Heart left ventricle (tissue), 16 donors: ENCODE data around the gene ITPRID1. TPM values are rescaled to one million over a fixed set of nuclear protein-coding genes. Genes with fewer than 3 reads are reported as not detected.

Experiments
- ATAC-seq, 4 donors: fragments of 200-7000 bp; cut with Tn5 transposase; one replicate each; pipeline ENCODE4 v1.9.1; 2020 to 2022; ENCODE audit warnings: moderate library complexity in 4 of 4, mild to moderate bottlenecking in 3 of 4, moderate number of reproducible peaks in 1 of 4
- DNase-seq, 5 donors: peaks; one replicate each; pipeline ENCODE4 v3.0.0-alpha.2; 2020
- H3K27ac ChIP-seq, 12 donors: fragments of 200-600 bp; sonication (generic) in 4 of 12; one replicate each; pipeline versions ENCODE4 v1.5.0 to v1.8.0; 2016 to 2022; ENCODE audit warnings: mild to moderate bottlenecking in 2 of 12
- H3K27me3 ChIP-seq, 9 donors: fragments of 200-600 bp; sonication (generic) in 2 of 9; one replicate each; pipeline versions ENCODE4 v1.5.1 to v1.8.0; 2016 to 2022; ENCODE audit warnings: mild to moderate bottlenecking in 3 of 9
- H3K36me3 ChIP-seq, 9 donors: fragments of 200-600 bp; sonication (generic) in 2 of 9; one replicate each; pipeline versions ENCODE4 v1.5.0 to v1.8.0; 2018 to 2022; ENCODE audit warnings: mild to moderate bottlenecking in 2 of 9
- H3K4me1 ChIP-seq, 12 donors: fragments of 200-600 bp; sonication (generic) in 4 of 12; one replicate each; pipeline versions ENCODE4 v1.5.0 to v1.8.0; 2016 to 2022; ENCODE audit warnings: mild to moderate bottlenecking in 3 of 12
- H3K4me3 ChIP-seq, 12 donors: fragments of 200-600 bp; sonication (generic) in 4 of 12; one replicate each; pipeline versions ENCODE4 v1.5.0 to v1.8.0; 2017 to 2022; ENCODE audit warnings: mild to moderate bottlenecking in 9 of 12, moderate library complexity in 4 of 12
- H3K9me3 ChIP-seq, 12 donors: fragments of 200-600 bp; sonication (generic) in 4 of 12; one replicate each; pipeline versions ENCODE4 v1.5.0 to v1.8.0; 2016 to 2022; ENCODE audit warnings: mild to moderate bottlenecking in 1 of 12
- POLR2A ChIP-seq, 2 donors: fragments of 450-650 bp; IDR thresholded peaks; one replicate each; pipeline ENCODE4 v1.6.1; 2017; ENCODE audit warnings: antibody characterized with exemption in 2 of 2, mild to moderate bottlenecking in 2 of 2, moderate library complexity in 2 of 2
- WGBS, 4 donors: extraction: QIAGEN DNeasy Blood & Tissue Kit in 2 of 4; methylation state at CpG; one replicate each; pipeline versions ENCODE4 v1.1.5 to v1.1.7; 2013 to 2018; 5-methylcytosine and 5-hydroxymethylcytosine counted together
- intact Hi-C, 10 donors: fragments of 100-400 bp; cut with DNase I; formaldehyde crosslinking; loops; one replicate each; pipeline versions ENCODE4 v1.11.1 to v1.14.2; 2022
- polyA plus RNA-seq, 2 donors: library from polyadenylated mRNA; stranded (reverse); fragments of 200-250 nt; gene quantifications; one replicate each; pipeline ENCODE4 v1.2.3, GENCODE V29; 2013
- total RNA-seq, 9 donors: library from RNA; depleted of rRNA in 2 of 9; stranded (reverse); fragments of >200 nt in 2 of 9; fragmentation: NEBNext Ultra II Directional in 3 of 9; extraction: Animal tissue kit (Norgen Biotek cat#: 25700) in 3 of 9; gene quantifications; one replicate each; pipeline versions ENCODE4 v1.1.0 to v1.2.4, GENCODE V29; 2016 to 2023
- TF ChIP-seq, protein P1 (sequence below), 12 donors: fragments of 200-600 bp; sonication (generic) in 4 of 12; IDR thresholded peaks; one replicate each; pipeline versions ENCODE4 v1.5.0 to v1.8.0; 2018 to 2022; ENCODE audit warnings: antibody characterized with exemption in 12 of 12, mild to moderate bottlenecking in 5 of 12
- donor health status: ischemic (EF 13 %, LVEDD 7.1; RV severe dilation, severe dysfunction).
- donor health status: healthy with polysubstance abuse.
- donor health status: DM: no; HTN: yes; CAD: no.
- donor health status: DM: no; HTN: no; CAD: no.
- donor health status: ischemic (EF 25% LVEDD 6.9; RV normal size, moderate dysfunction).
- donor health status: ischemic (EF 25% LVEDD 5.7; RV mildly dilated, moderate dysfunction).
- donor health status: healthy.
- donor health status: DM: yes; HTN: yes; CAD: no.
- donor health status: ischemic (EF 35%, LVEDD 5.7; RV mildly dilated, moderate dysfunction).
- donor health status: nonischemic (EF 11% LVEDD 7.7; RV severe dilation, severe dysfunction).
- donor health status: DM: yes; HTN: yes; CAD: no.
- donor health status: PGD.
- donor health status: ischemic (EF 29% LVEDD 5.4; RV normal size, mild dysfunction).
- donor health status: nonischemic (EF 23%, LVEDD 6.1; RV moderate dilation, normal function).

The ITPRID1 gene
- total and polyA plus RNA-seq, 11 donors, result 0.19 TPM; not detected in 10

- DNase-seq (no peak), ATAC-seq (no peak)
- peaks cover 0 to 9% (median 0%) of the 10 kb centered on the region in 9 donors for H3K27me3 ChIP-seq
- intact Hi-C loops, result no loop called here
- H3K4me3 ChIP-seq, result no peak overlapping the region
- TF ChIP-seq, protein P1, sequence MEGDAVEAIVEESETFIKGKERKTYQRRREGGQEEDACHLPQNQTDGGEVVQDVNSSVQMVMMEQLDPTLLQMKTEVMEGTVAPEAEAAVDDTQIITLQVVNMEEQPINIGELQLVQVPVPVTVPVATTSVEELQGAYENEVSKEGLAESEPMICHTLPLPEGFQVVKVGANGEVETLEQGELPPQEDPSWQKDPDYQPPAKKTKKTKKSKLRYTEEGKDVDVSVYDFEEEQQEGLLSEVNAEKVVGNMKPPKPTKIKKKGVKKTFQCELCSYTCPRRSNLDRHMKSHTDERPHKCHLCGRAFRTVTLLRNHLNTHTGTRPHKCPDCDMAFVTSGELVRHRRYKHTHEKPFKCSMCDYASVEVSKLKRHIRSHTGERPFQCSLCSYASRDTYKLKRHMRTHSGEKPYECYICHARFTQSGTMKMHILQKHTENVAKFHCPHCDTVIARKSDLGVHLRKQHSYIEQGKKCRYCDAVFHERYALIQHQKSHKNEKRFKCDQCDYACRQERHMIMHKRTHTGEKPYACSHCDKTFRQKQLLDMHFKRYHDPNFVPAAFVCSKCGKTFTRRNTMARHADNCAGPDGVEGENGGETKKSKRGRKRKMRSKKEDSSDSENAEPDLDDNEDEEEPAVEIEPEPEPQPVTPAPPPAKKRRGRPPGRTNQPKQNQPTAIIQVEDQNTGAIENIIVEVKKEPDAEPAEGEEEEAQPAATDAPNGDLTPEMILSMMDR (IDR thresholded peaks at IDR 0.05), result no peak
- no peak for TF ChIP-seq POLR2A (IDR thresholded peaks at IDR 0.05)
- H3K27ac ChIP-seq, result no peak overlapping the region
- H3K9me3 ChIP-seq, result no peaks in the 10 kb centered on the region
- 76 to 83% (median 80%) methylated on average over 3 of the region's 3 CpGs for WGBS, 4 donors
- no peaks in the 10 kb centered on the region for H3K36me3 ChIP-seq
- H3K4me1 ChIP-seq, result no peaks in the 10 kb centered on the region
Observed at GRCh38 chr7:31495653-31496052, 18.2 kb upstream of the ITPRID1 start.

DNA sequence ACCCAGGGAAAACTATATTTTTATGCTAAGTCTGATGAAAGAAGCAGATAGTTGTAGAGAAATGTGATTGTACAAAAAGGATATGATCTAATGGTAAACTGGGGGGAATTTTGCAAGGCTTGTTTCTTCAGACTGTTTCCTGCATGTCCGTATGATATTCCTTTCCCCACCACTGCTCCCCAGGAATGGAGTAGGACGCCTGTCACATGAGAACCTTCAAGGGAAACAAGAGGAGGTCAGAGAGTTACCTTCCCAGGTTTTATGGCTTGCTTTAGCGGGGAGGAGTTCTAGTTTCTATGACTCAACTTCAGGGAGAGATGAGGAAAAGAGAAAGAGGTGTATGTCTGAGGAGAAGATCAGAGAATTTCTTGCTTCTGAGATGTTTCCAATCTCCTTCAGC is 16.4 kb upstream of the ITPRID1 start:
- H3K36me3 ChIP-seq, result no peaks in the 10 kb centered on the region
- H3K4me1 ChIP-seq, result no peaks in the 10 kb centered on the region
- ATAC-seq, result no peak
- H3K4me3 ChIP-seq, result no peak overlapping the region
- WGBS, 4 donors, result 32 to 58% (median 39%) methylated on average over 3 of the region's 3 CpGs
- TF ChIP-seq POLR2A (IDR thresholded peaks at IDR 0.05), result no peak
- TF ChIP-seq, protein P1 (IDR thresholded peaks at IDR 0.05), result no peak
- intact Hi-C loops, result no loop called here
- no peak overlapping the region for H3K27ac ChIP-seq
- peaks cover 0 to 9% (median 0%) of the 10 kb centered on the region in 9 donors for H3K27me3 ChIP-seq
- H3K9me3 ChIP-seq, result no peaks in the 10 kb centered on the region
- DNase-seq, result no peak

DNA sequence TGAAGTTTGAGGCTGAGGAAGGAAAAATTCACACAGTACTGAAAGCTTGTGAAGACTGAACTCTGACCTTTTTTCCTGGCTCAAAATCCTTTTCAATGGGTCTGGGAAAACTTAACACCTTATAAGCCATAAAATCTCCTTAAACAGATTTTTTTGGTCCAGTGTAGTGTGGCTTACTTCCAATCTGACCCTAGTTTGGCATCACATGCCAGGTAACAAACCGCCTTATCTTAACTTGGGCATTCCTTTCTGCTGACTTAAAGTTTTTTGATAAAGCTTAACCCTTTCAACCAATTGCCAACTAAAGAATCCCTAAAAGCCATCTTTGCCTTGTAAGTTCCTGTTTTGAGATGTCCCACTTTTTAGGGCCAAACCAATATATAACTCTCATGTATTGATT is 13.2 kb upstream of the ITPRID1 start:
- H3K4me3 ChIP-seq, result no peak overlapping the region
- no peak for ATAC-seq
- H3K27ac ChIP-seq, result no peak overlapping the region
- 5 to 11% (median 6%) methylated on average over 1 of the region's 1 CpG for WGBS, 4 donors
- DNase-seq, result no peak
- H3K4me1 ChIP-seq, result no peaks in the 10 kb centered on the region
- peaks cover 0 to 9% (median 0%) of the 10 kb centered on the region in 9 donors for H3K27me3 ChIP-seq
- TF ChIP-seq POLR2A (IDR thresholded peaks at IDR 0.05), result no peak
- TF ChIP-seq, protein P1 (IDR thresholded peaks at IDR 0.05), result no peak
- H3K36me3 ChIP-seq, result no peaks in the 10 kb centered on the region
- intact Hi-C loops, result no loop called here
- no peaks in the 10 kb centered on the region for H3K9me3 ChIP-seq

- H3K4me1 ChIP-seq, result no peaks in the 10 kb centered on the region
- H3K9me3 ChIP-seq, result no peaks in the 10 kb centered on the region
- ATAC-seq (no peak), DNase-seq (no peak)
- no peak overlapping the region for H3K27ac ChIP-seq
- H3K27me3 ChIP-seq, result no peaks in the 10 kb centered on the region
- WGBS, 4 donors, result 51 to 64% (median 54%) methylated on average over 5 of the region's 5 CpGs
- TF ChIP-seq, protein P1 (IDR thresholded peaks at IDR 0.05), result no peak
- no peak for TF ChIP-seq POLR2A (IDR thresholded peaks at IDR 0.05)
- intact Hi-C loops, result no loop called here
- H3K4me3 ChIP-seq, result no peak overlapping the region
- H3K36me3 ChIP-seq, result no peaks in the 10 kb centered on the region
Observed at GRCh38 chr7:31508823-31509222, 5.1 kb upstream of the ITPRID1 start.
